ENCODE data around the gene HYAL1.
"Not testable (repeated sequence)": the region's sequence is repeated elsewhere in the genome, so short reads cannot be mapped to it uniquely, and the experiment has no call there.

HYAL1 gene

GRCh38 chr3:50290161-50290641 is 13.2 kb downstream of the HYAL1 start:
- Histone ChIP-seq H4K20me1 (peaks cover 0 to 57% (median 27%) of the 10 kb centered on the region in 11 experiments; a peak in 14 of 22 replicates), H3K9ac (peak overlapping the region; percentile 83 to 97 (median 87); a peak in 14 of 22 replicates), H3K9me3 (replicated peaks in 1 of 11) (no peaks in the 10 kb centered on the region), H3K4me1 (peaks cover 20 to 26% (median 23%) of the 10 kb centered on the region in 10 experiments), H3K36me3 (peaks cover 45 to 58% (median 56%) of the 10 kb centered on the region in 11 experiments), H3K4me3 (peak overlapping the region in 7 of 10 experiments; percentile 82 to 99 (median 84); a peak in 12 of 20 replicates), H3K27ac (no peak overlapping the region), H3K27me3 (no peaks in the 10 kb centered on the region), H3K4me2 (peak overlapping the region in 10 of 11 experiments; percentile 77 to 98 (median 92); a peak in 20 of 22 replicates)
- TF ChIP-seq Cebpa-rat (IDR thresholded peaks at IDR 0.05), result no peak

GRCh38 chr3:50289130-50289529 is 14.2 kb downstream of the HYAL1 start:
- Histone ChIP-seq H3K4me3 (no peak overlapping the region; a peak in 1 of 20 replicates), H3K27ac (no peak overlapping the region), H3K9ac (no peak overlapping the region), H3K27me3 (no peaks in the 10 kb centered on the region), H3K4me1 (peaks cover 20 to 26% (median 23%) of the 10 kb centered on the region in 10 experiments), H3K36me3 (peaks cover 45 to 61% (median 56%) of the 10 kb centered on the region in 11 experiments), H4K20me1 (peaks cover 0 to 62% (median 27%) of the 10 kb centered on the region in 11 experiments; a peak in 14 of 22 replicates), H3K9me3 (replicated peaks in 1 of 11) (no peaks in the 10 kb centered on the region), H3K4me2 (no peak overlapping the region)
- TF ChIP-seq Cebpa-rat (IDR thresholded peaks at IDR 0.05), result no peak

GRCh38 chr3:50288387-50289007 is 14.9 kb downstream of the HYAL1 start:
- Histone ChIP-seq H3K4me2 (no peak overlapping the region), H3K4me1 (peaks cover 20 to 26% (median 23%) of the 10 kb centered on the region in 10 experiments), H4K20me1 (peaks cover 0 to 62% (median 27%) of the 10 kb centered on the region in 11 experiments; a peak in 14 of 22 replicates), H3K27me3 (no peaks in the 10 kb centered on the region), H3K4me3 (no peak overlapping the region), H3K9me3 (replicated peaks in 1 of 11) (no peaks in the 10 kb centered on the region), H3K27ac (no peak overlapping the region), H3K36me3 (peaks cover 45 to 61% (median 56%) of the 10 kb centered on the region in 11 experiments), H3K9ac (no peak overlapping the region)
- TF ChIP-seq Cebpa-rat (IDR thresholded peaks at IDR 0.05), result no peak

GRCh38 chr3:50287262-50287661 is 16.1 kb downstream of the HYAL1 start:
- Histone ChIP-seq H3K4me2 (no peak overlapping the region), H4K20me1 (peaks cover 0 to 62% (median 27%) of the 10 kb centered on the region in 11 experiments; a peak in 14 of 22 replicates), H3K4me1 (peaks cover 10 to 15% (median 13%) of the 10 kb centered on the region in 10 experiments), H3K9me3 (replicated peaks in 1 of 11) (no peaks in the 10 kb centered on the region), H3K36me3 (peaks cover 45 to 61% (median 56%) of the 10 kb centered on the region in 11 experiments), H3K27ac (no peak overlapping the region), H3K27me3 (no peaks in the 10 kb centered on the region), H3K4me3 (no peak overlapping the region), H3K9ac (0 out of 22 replicates have a peak overlapping the region, but pooled peaks of 1 of the 11 experiments have one; percentile 27)
- no peak for TF ChIP-seq Cebpa-rat (IDR thresholded peaks at IDR 0.05)

GRCh38 chr3:50286322-50287227 is 16.8 kb downstream of the HYAL1 start:
- Histone ChIP-seq H3K27ac (no peak overlapping the region), H3K9ac (no peak overlapping the region), H3K27me3 (no peaks in the 10 kb centered on the region), H4K20me1 (peaks cover 0 to 62% (median 27%) of the 10 kb centered on the region in 11 experiments; a peak in 14 of 22 replicates), H3K9me3 (replicated peaks in 1 of 11) (no peaks in the 10 kb centered on the region), H3K4me1 (peaks cover 10 to 15% (median 13%) of the 10 kb centered on the region in 10 experiments), H3K4me2 (no peak overlapping the region), H3K4me3 (no peak overlapping the region), H3K36me3 (peaks cover 45 to 61% (median 56%) of the 10 kb centered on the region in 11 experiments)
- TF ChIP-seq Cebpa-rat (IDR thresholded peaks at IDR 0.05), result no peak

- Histone ChIP-seq H4K20me1 (peaks cover 0 to 44% (median 20%) of the 10 kb centered on the region in 11 experiments; a peak in 15 of 22 replicates), H3K36me3 (peaks cover 30 to 44% (median 39%) of the 10 kb centered on the region in 11 experiments)
- not testable (repeated sequence) for H3K9me3 ChIP-seq (replicated peaks in 1 of 11); H3K4me3 ChIP-seq; H3K9ac ChIP-seq; H3K4me2 ChIP-seq; H3K27ac ChIP-seq; H3K4me1 ChIP-seq; H3K27me3 ChIP-seq
Measured at GRCh38 chr3:50284121-50284520, 19.3 kb downstream of the HYAL1 start.

- TF ChIP-seq Cebpa-rat (IDR thresholded peaks at IDR 0.05), result no peak
- Histone ChIP-seq H3K4me1 (peaks cover 7 to 26% (median 13%) of the 10 kb centered on the region in 10 experiments; a peak in 17 of 20 replicates), H3K27ac (no peak overlapping the region), H4K20me1 (peaks cover 0 to 49% (median 26%) of the 10 kb centered on the region in 11 experiments; a peak in 14 of 22 replicates), H3K4me3 (no peak overlapping the region), H3K4me2 (no peak overlapping the region), H3K27me3 (peaks cover 48 to 55% (median 52%) of the 10 kb centered on the region in 11 experiments), H3K36me3 (no peaks in the 10 kb centered on the region), H3K9ac (no peak overlapping the region), H3K9me3 (replicated peaks in 1 of 11) (no peaks in the 10 kb centered on the region)
Measured at GRCh38 chr3:50279255-50280016, 23.9 kb downstream of the HYAL1 start.

GRCh38 chr3:50278880-50279224 is 24.5 kb downstream of the HYAL1 start, which contains the start of gene LSMEM2:
Gene LSMEM2 (plus strand): TSS chr3:50279087. CDS start chr3:50279114, 27 bp downstream.
- no peak within 1 kb of the TSS for H3K4me2 ChIP-seq
- no peak within 1 kb of the TSS for H3K27ac ChIP-seq
- H3K9me3 ChIP-seq (replicated peaks in 1 of 11), result no peaks in the 10 kb centered on the region
- H3K36me3 ChIP-seq, result no peaks in the 10 kb centered on the region
- peaks cover 0 to 55% (median 31%) of the 10 kb centered on the region in 11 experiments; a peak in 14 of 22 replicates for H4K20me1 ChIP-seq
- no peak for TF ChIP-seq Cebpa-rat (IDR thresholded peaks at IDR 0.05)
- H3K4me3 ChIP-seq, result no peak within 1 kb of the TSS
- no peak within 1 kb of the TSS for H3K9ac ChIP-seq
- peaks cover 54 to 60% (median 58%) of the 10 kb centered on the region in 11 experiments for H3K27me3 ChIP-seq
- H3K4me1 ChIP-seq, result peaks cover 7 to 29% (median 17%) of the 10 kb centered on the region in 10 experiments; a peak in 18 of 20 replicates

Measured in BLaER1 treated with 17β-estradiol and CSF1 and Interleukin-3, amounts not matched to agents 10 nM and 100 nM (cell line).